Activated naive CD4-positive, alpha-beta T cell treated with anti-CD3 and anti-CD28 coated beads for 36 hours (primary cell): ENCODE results near the gene EEF1AKMT1. TPM values are rescaled to one million over a fixed set of nuclear protein-coding genes. Genes with fewer than 3 reads are reported as not detected.
"Not testable (repeated sequence)": the region's sequence is repeated elsewhere in the genome, so short reads cannot be mapped to it uniquely, and the experiment has no call there.

Experiments
- CTCF ChIA-PET: fragments of 350-600 bp; sonication (Branson Sonifier 250); formaldehyde crosslinking; loops from one replicate; lab custom pipeline; 2021; ENCODE audit warnings: antibody characterized with exemption; lab: Charles Lee
- DNase-seq: peaks from one replicate; pipeline ENCODE4 v3.0.0-alpha.2; 2020
- H3K27ac Mint-ChIP-seq: one replicate; pipeline ENCODE4 v1.8.0; 2021; ENCODE audit warnings: mild to moderate bottlenecking, mixed read lengths
- H3K27me3 Mint-ChIP-seq: one replicate; pipeline ENCODE4 v1.8.0; 2021; ENCODE audit warnings: low read depth, mixed read lengths
- H3K36me3 Mint-ChIP-seq: one replicate; pipeline ENCODE4 v1.8.0; 2021; ENCODE audit warnings: low read depth, mixed read lengths
- H3K4me1 Mint-ChIP-seq: one replicate; pipeline ENCODE4 v1.8.0; 2021; ENCODE audit warnings: low read depth, mixed read lengths
- H3K4me3 Mint-ChIP-seq: one replicate; pipeline ENCODE4 v1.8.0; 2021; ENCODE audit warnings: mild to moderate bottlenecking, moderate library complexity, mixed read lengths
- H3K9me3 Mint-ChIP-seq: one replicate; pipeline ENCODE4 v1.8.0; 2021; ENCODE audit warnings: mixed read lengths
- intact Hi-C: fragments of 100-400 bp; cut with micrococcal nuclease; formaldehyde crosslinking; loops from one replicate; pipeline ENCODE4 v1.15.1; 2023
- total RNA-seq, 2 experiments: library from RNA; stranded (reverse); gene quantifications; one replicate each; pipeline ENCODE4 v1.2.3, GENCODE V29; 2021

EEF1AKMT1 gene
- total RNA-seq, 2 experiments from 2014 or later = 15.1 to 16.5 TPM

DNA sequence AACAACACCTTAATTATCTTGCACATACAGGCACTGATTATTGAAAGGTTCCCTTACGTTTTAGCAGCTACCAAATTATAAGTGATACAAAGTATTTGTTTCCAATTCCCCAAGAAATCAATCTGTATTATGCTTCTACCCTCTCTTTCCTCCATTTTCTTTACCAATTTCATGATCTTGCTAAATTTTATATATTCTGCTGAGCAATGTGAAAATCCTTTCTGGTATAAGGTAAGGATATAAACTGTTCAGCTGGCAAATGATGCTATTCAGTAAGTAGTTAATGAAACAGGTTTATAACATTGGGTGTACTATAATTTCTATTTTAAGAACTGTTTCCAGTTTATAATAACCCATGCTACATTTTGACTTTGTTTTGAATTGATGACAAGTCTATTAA, 985 bp upstream of the EEF1AKMT1 start:
- CTCF ChIA-PET = no interaction called here
- Mint-ChIP-seq H3K36me3 (peaks cover 40% of the 10 kb centered on the region), H3K27me3 (no peaks in the 10 kb centered on the region), H3K4me1 (peaks cover 30% of the 10 kb centered on the region), H3K4me3 (peak overlapping the region; percentile 50), H3K9me3 (no peaks in the 10 kb centered on the region), H3K27ac (no peak overlapping the region)
- intact Hi-C loops = loop anchor here (5.0 to 10.0 kb wide), 6 partner anchors 207 to 817 kb away; partner anchors contain the start of genes IFT88 and ZMYM2
- DNase-seq = no peak

DNA sequence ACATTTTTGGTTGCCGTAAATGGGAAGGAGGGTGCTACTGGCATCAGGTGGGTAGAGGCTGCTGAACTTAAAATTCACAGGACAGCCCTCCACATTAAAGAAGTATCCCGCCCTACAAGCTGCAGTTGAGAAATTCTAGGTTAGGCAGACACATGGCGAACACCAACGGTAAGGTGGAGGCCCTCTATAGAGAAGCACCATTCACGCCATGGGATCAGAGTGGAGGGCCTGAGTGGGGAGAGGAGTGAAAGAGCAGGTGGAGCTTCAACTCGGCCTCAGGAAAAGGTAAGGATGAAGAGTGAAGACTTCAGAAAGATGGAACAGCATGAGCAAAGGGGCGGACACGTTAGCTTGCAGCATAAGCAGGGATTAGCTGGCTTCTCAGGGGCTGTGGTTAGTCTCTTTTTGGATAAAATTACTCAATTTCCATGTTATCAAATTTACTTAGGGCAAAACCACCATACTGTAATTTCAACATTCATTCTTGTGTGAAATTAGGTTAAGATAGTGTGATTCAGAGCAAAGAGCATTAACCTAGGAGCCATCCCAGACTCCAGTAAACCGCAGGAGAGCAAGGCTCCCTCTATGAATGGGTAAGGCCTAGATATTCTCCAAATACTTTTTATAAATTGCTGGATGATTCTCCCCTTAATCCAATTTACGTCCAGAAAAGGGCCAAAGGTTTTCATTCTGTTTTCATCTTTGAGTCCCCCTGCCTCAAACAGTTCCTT, 1.2 kb downstream of the EEF1AKMT1 start:
- Mint-ChIP-seq H3K36me3 (peaks cover 57% of the 10 kb centered on the region), H3K27ac (peak overlapping the region; percentile 98), H3K27me3 (no peaks in the 10 kb centered on the region), H3K4me3 (peak overlapping the region; percentile 88), H3K9me3 (peaks cover 12% of the 10 kb centered on the region), H3K4me1 (peaks cover 40% of the 10 kb centered on the region)
- intact Hi-C loops = loop anchor here (1.0 to 10.0 kb wide), 12 partner anchors 56 to 832 kb away; partner anchors contain the start of genes IFT88, MICU2, MRPL57 and SKA3
- DNase-seq = no peak
- CTCF ChIA-PET = interaction anchor here (1.0 to 1.4 kb wide), 3 partner anchors 23 to 63 kb away, joined by 3 to 4 read pairs (median 4); no protein-coding TSS in a partner anchor

- Mint-ChIP-seq H3K4me3 (no peak overlapping the region), H3K9me3 (peaks cover 16% of the 10 kb centered on the region), H3K27me3 (no peaks in the 10 kb centered on the region), H3K36me3 (peaks cover 54% of the 10 kb centered on the region), H3K27ac (no peak overlapping the region), H3K4me1 (peaks cover 39% of the 10 kb centered on the region)
- CTCF ChIA-PET = no interaction called here
- intact Hi-C loops = loop anchor here (5.0 to 10.0 kb wide), 6 partner anchors 203 to 813 kb away; partner anchors contain the start of genes IFT88 and ZMYM2
- DNase-seq = no peak
These were observed 3.9 kb downstream of the EEF1AKMT1 start for GRCh38 chr13:20769834-20770233.

GRCh38 chr13:20769091-20769490, 4.7 kb downstream of the EEF1AKMT1 start:
- CTCF ChIA-PET = no interaction called here
- no peak for DNase-seq
- peaks cover 16% of the 10 kb centered on the region for H3K9me3 Mint-ChIP-seq
- H3K27me3 Mint-ChIP-seq = no peaks in the 10 kb centered on the region
- peaks cover 54% of the 10 kb centered on the region for H3K36me3 Mint-ChIP-seq
- intact Hi-C loops = no loop called here
- H3K4me3 Mint-ChIP-seq = no peak overlapping the region
- no peak overlapping the region for H3K27ac Mint-ChIP-seq
- peaks cover 33% of the 10 kb centered on the region for H3K4me1 Mint-ChIP-seq

GRCh38 chr13:20767309-20767943, 6.3 kb downstream of the EEF1AKMT1 start:
- CTCF ChIA-PET = interaction anchor here (1.1 kb wide), 1 partner anchor 44 kb away, joined by 3 read pairs; no protein-coding TSS in a partner anchor
- H3K9me3 Mint-ChIP-seq = peaks cover 16% of the 10 kb centered on the region
- peaks cover 47% of the 10 kb centered on the region for H3K36me3 Mint-ChIP-seq
- H3K4me1 Mint-ChIP-seq = peaks cover 27% of the 10 kb centered on the region
- H3K4me3 Mint-ChIP-seq = no peak overlapping the region
- no peak overlapping the region for H3K27ac Mint-ChIP-seq
- DNase-seq = no peak
- H3K27me3 Mint-ChIP-seq = no peaks in the 10 kb centered on the region
- intact Hi-C loops = no loop called here

DNA sequence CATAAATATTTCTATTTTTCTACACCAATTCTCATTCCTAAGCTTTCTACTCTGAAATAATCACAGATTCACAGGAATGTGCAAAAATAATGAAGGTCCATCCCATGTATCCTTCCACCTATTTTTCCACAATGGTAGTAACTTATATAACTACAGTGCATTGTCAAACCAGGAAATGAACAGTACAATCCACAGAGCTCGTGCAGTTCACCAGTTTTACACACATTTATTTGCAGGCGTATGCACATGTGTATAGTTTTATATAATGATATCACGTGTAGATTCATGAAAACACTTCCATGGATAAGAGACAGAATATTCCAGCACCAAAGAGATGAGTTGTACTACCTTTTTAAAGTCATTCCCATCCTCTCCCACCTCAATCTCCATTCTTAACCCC, 12.9 kb downstream of the EEF1AKMT1 start:
- peaks cover 23% of the 10 kb centered on the region for H3K36me3 Mint-ChIP-seq
- H3K4me3 Mint-ChIP-seq = no peak overlapping the region
- CTCF ChIA-PET = no interaction called here
- intact Hi-C loops = no loop called here
- DNase-seq = no peak
- H3K27me3 Mint-ChIP-seq = no peaks in the 10 kb centered on the region
- no peaks in the 10 kb centered on the region for H3K4me1 Mint-ChIP-seq
- no peak overlapping the region for H3K27ac Mint-ChIP-seq
- H3K9me3 Mint-ChIP-seq = peaks cover 9% of the 10 kb centered on the region

- H3K9me3 Mint-ChIP-seq = peaks cover 42% of the 10 kb centered on the region
- peaks cover 58% of the 10 kb centered on the region for H3K36me3 Mint-ChIP-seq
These were observed 19.8 kb downstream of the EEF1AKMT1 start for GRCh38 chr13:20754009-20754408.

DNA sequence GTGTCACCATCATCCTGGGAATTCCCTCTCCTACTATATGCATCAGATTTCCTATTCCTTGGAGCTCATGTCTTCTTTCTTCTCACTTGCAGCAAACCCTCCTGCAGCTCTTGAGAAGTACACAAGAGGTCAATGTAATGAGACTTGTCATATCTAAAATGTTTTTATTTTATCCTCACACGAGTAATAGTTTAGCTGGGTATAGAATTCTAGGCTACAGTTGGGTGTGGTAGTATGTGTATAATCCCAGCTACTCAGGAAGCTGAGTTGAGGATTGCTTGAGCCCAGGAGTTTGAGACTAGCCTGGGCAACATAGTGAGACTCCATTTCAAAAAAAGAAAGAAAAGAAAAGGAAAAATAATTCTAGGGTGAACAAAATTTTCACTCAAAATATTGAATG, 24.4 kb downstream of the EEF1AKMT1 start:
- CTCF ChIA-PET = interaction anchor here (1.0 to 1.1 kb wide), 2 partner anchors 23 to 175 kb away, joined by 3 to 4 read pairs; no protein-coding TSS in a partner anchor
- H3K36me3 Mint-ChIP-seq = peaks cover 57% of the 10 kb centered on the region
- no peak overlapping the region for H3K27ac Mint-ChIP-seq
- H3K27me3 Mint-ChIP-seq = no peaks in the 10 kb centered on the region
- H3K4me3 Mint-ChIP-seq = no peak overlapping the region
- H3K4me1 Mint-ChIP-seq = no peaks in the 10 kb centered on the region
- peaks cover 60% of the 10 kb centered on the region for H3K9me3 Mint-ChIP-seq
- intact Hi-C loops = no loop called here
- no peak for DNase-seq

More at GRCh38 chr13:20754009-20754408, 19.8 kb downstream of the EEF1AKMT1 start:
- Mint-ChIP-seq H3K4me1 (no peaks in the 10 kb centered on the region), H3K27me3 (no peaks in the 10 kb centered on the region), H3K4me3 (no peak overlapping the region), H3K27ac (no peak overlapping the region)
- DNase-seq = no peak
- intact Hi-C loops = no loop called here
- CTCF ChIA-PET = no interaction called here

DNA sequence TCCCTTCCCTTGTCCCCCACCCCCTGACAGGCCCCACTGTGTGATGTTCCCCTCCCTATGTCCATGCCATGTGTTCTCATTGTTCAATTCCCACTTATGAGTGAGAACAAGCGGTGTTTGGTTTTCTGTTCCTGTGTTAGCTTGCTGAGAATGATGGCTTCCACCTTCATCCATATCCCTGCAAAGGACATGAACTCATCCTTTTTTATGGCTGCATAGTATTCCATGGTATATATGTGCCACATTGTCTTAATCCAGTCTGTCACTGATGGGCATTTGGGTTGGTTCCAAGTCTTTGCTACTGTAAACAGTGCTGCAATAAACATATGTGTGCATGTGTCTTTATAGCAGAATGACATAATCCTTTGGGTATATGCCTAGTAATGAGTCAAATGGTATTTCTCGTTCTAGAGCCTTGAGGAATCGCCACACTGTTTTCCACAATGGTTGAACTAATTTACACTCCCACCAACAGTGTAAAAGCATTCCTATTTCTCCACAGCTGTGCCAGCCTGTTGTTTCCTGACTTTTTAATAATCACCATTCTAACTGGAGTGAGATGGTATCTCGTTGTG, 29.8 kb downstream of the EEF1AKMT1 start:
- H3K27me3 Mint-ChIP-seq, DNase-seq, H3K4me1 Mint-ChIP-seq, intact Hi-C loops, H3K4me3 Mint-ChIP-seq, H3K27ac Mint-ChIP-seq: not testable (repeated sequence)
- H3K9me3 Mint-ChIP-seq = peaks cover 28% of the 10 kb centered on the region
- H3K36me3 Mint-ChIP-seq = peaks cover 40% of the 10 kb centered on the region
- CTCF ChIA-PET = interaction anchor here (0.6 kb wide), 1 partner anchor 561 kb away, joined by 3 read pairs; no protein-coding TSS in a partner anchor

- CTCF ChIA-PET = no interaction called here
- Mint-ChIP-seq H3K27ac (no peak overlapping the region), H3K4me1 (no peaks in the 10 kb centered on the region), H3K36me3 (peaks cover 23% of the 10 kb centered on the region), H3K9me3 (peaks cover 14% of the 10 kb centered on the region), H3K4me3 (no peak overlapping the region), H3K27me3 (no peaks in the 10 kb centered on the region)
- intact Hi-C loops = no loop called here
- DNase-seq = no peak
These were observed 33.7 kb downstream of the EEF1AKMT1 start for GRCh38 chr13:20740021-20740420.

GRCh38 chr13:20738616-20739015, 35.1 kb downstream of the EEF1AKMT1 start:
- intact Hi-C loops = no loop called here
- Mint-ChIP-seq H3K9me3 (peaks cover 5% of the 10 kb centered on the region), H3K27ac (no peak overlapping the region), H3K4me1 (no peaks in the 10 kb centered on the region), H3K36me3 (peaks cover 19% of the 10 kb centered on the region), H3K27me3 (no peaks in the 10 kb centered on the region), H3K4me3 (no peak overlapping the region)
- CTCF ChIA-PET = no interaction called here
- no peak for DNase-seq
